RWPE2 (cell line): ENCODE results near the gene DOCK9.

Source experiments
- ATAC-seq: fragments of 200-7000 bp; cut with Tn5 transposase; 3 replicates; pipeline ENCODE4 v1.9.1; 2021; ENCODE audit warnings: low read depth
- DNase-seq: peaks from one replicate; pipeline ENCODE4 v3.0.0-alpha.2; 2020; ENCODE audit warnings: low spot score
- H3K27ac ChIP-seq: fragments of 450-650 bp; 2 replicates; pipeline ENCODE4 v1.5.1; 2017; ENCODE audit warnings: mild to moderate bottlenecking; ENCODE audit not compliant: poor library complexity, severe bottlenecking
- H3K27me3 ChIP-seq: fragments of 250-450 bp; sonication (Bioruptor Pico); 2 replicates; pipeline ENCODE4 v1.5.1; 2021; ENCODE audit warnings: mild to moderate bottlenecking, moderate library complexity; ENCODE audit not compliant: insufficient read depth, poor library complexity, severe bottlenecking
- H3K36me3 ChIP-seq: fragments of 250-450 bp; sonication (Bioruptor Pico); 2 replicates; pipeline ENCODE4 v1.5.1; 2020; ENCODE audit warnings: low read depth, mild to moderate bottlenecking, moderate library complexity
- H3K4me1 ChIP-seq: fragments of 250-450 bp; sonication (Bioruptor Pico); 2 replicates; pipeline ENCODE4 v1.5.1; 2021; ENCODE audit warnings: mild to moderate bottlenecking, moderate library complexity; ENCODE audit not compliant: insufficient read depth, poor library complexity, severe bottlenecking
- H3K4me3 ChIP-seq: fragments of 250-450 bp; sonication (Bioruptor Pico); 2 replicates; pipeline ENCODE4 v1.5.1; 2021; ENCODE audit warnings: mild to moderate bottlenecking, moderate library complexity; ENCODE audit not compliant: severe bottlenecking
- H3K9me3 ChIP-seq: fragments of 250-450 bp; sonication (Bioruptor Pico); 2 replicates; pipeline ENCODE4 v1.5.1; 2021; ENCODE audit warnings: mild to moderate bottlenecking, moderate library complexity; ENCODE audit not compliant: severe bottlenecking
- TF ChIP-seq, protein P1 (sequence below): fragments of 450-650 bp; IDR thresholded peaks from one replicate; pipeline ENCODE4 v1.5.1; 2017; ENCODE audit warnings: mild to moderate bottlenecking, moderate library complexity; ENCODE audit not compliant: poor library complexity, severe bottlenecking

The DOCK9 gene

DNA sequence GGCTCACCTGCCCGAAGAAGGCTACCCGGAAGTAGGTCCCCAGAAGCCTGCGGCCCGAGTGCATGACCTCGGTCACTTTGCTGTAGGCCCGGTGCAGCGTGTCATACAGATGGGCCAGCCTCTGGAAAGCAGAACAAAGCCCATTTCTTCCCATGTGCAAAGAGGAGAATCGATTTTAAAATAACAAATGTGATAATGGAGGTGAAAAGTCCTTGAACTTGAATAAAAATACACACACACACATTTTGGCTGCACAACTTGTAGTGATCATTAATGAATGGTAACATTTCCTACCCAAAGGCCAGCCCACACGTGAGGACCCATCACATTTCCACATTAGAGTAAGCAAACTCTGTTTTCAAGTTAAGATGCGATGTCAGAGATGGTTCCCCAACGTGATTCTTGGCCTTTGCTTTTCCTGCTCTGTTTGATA lies 168.5 kb downstream of the DOCK9 start:
- no peak overlapping the region for H3K27ac ChIP-seq
- no peak overlapping the region for H3K4me3 ChIP-seq
- TF ChIP-seq, protein P1, sequence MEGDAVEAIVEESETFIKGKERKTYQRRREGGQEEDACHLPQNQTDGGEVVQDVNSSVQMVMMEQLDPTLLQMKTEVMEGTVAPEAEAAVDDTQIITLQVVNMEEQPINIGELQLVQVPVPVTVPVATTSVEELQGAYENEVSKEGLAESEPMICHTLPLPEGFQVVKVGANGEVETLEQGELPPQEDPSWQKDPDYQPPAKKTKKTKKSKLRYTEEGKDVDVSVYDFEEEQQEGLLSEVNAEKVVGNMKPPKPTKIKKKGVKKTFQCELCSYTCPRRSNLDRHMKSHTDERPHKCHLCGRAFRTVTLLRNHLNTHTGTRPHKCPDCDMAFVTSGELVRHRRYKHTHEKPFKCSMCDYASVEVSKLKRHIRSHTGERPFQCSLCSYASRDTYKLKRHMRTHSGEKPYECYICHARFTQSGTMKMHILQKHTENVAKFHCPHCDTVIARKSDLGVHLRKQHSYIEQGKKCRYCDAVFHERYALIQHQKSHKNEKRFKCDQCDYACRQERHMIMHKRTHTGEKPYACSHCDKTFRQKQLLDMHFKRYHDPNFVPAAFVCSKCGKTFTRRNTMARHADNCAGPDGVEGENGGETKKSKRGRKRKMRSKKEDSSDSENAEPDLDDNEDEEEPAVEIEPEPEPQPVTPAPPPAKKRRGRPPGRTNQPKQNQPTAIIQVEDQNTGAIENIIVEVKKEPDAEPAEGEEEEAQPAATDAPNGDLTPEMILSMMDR: no peak
- no peaks in the 10 kb centered on the region for H3K27me3 ChIP-seq
- H3K36me3 ChIP-seq: peaks cover 32% of the 10 kb centered on the region
- no peak for DNase-seq
- no peaks in the 10 kb centered on the region for H3K9me3 ChIP-seq
- H3K4me1 ChIP-seq: peaks cover 7% of the 10 kb centered on the region
- ATAC-seq: no peak

DNA sequence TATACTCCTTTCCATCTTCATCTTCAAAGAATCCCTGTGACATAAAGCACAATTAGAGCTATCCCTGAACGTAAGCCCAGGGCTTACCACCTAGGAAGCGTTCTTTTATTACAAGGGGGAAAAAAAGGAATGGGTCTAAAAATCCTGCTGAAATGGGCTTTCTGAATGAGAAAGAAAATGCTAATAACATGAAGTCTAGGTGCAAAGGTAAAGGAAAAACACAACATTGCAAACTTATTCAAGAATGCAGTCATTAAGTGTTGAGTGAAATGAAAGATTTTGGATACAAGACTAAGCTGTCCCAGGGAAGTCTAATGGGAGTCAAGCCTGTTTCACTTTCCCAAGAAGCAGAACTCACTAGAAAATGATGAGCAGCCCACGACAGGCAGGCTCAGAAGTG lies 170.1 kb downstream of the DOCK9 start:
- no peaks in the 10 kb centered on the region for H3K9me3 ChIP-seq
- TF ChIP-seq, protein P1: no peak
- no peak overlapping the region for H3K27ac ChIP-seq
- peaks cover 2% of the 10 kb centered on the region for H3K4me1 ChIP-seq
- peaks cover 32% of the 10 kb centered on the region for H3K36me3 ChIP-seq
- no peak for ATAC-seq
- DNase-seq: no peak
- H3K27me3 ChIP-seq: no peaks in the 10 kb centered on the region
- H3K4me3 ChIP-seq: no peak overlapping the region

DNA sequence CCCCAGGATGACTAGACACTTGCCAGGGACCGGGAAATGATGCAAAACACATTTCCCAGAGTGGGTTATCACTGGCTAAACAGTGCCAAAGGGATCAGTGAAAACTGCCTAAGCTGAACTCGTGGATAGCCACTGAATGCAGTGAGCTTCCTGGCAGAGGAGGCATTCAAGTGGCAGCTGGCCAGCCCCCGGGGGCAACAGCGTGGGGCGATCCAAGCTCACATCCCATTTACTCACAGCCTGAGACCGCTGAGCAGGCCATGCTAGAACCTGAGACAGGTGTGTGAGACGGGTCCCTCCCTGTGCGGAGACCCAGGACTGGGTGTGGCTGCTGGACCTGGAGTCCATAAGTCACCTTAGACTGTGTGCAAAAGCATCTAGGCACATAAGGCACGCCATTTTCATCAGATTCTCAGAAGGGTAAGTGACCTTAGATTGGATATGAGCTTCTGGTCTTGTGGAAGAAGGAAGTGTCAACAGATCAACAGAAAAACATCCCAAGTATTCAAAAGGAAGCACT lies 173.5 kb downstream of the DOCK9 start:
- Histone ChIP-seq H3K27ac (no peak overlapping the region), H3K4me3 (no peak overlapping the region)
- TF ChIP-seq, protein P1: no peak

DNA sequence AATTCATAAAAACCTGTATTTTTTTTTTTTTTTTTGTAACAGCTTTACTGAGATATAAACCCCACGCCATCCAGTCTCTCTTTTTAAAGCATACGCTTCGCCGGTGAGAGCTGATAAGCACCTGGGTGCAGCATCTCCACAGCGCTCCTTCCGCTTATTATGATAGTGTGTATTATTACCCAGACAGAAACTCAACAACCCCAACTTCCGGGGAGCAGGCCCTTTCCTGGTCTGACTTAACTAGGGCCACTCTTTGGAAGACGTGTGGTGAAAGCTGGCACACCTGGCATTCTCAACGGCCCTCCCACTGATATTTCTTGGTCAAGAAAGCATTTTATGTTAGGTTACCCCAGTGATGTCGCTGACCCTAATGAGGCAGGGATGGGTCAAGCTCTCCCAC lies 173.9 kb downstream of the DOCK9 start:
- DNase-seq (no peak), ATAC-seq (no peak)
- TF ChIP-seq, protein P1: no peak
- Histone ChIP-seq H3K4me3 (no peak overlapping the region), H3K9me3 (no peaks in the 10 kb centered on the region), H3K36me3 (peaks cover 44% of the 10 kb centered on the region), H3K27ac (no peak overlapping the region), H3K4me1 (no peaks in the 10 kb centered on the region), H3K27me3 (no peaks in the 10 kb centered on the region)

More for the DNA sequence above, 173.5 kb downstream of the DOCK9 start:
- H3K4me1 ChIP-seq: no peaks in the 10 kb centered on the region
- ATAC-seq (no peak), DNase-seq (no peak)
- no peaks in the 10 kb centered on the region for H3K27me3 ChIP-seq
- H3K9me3 ChIP-seq: no peaks in the 10 kb centered on the region
- peaks cover 39% of the 10 kb centered on the region for H3K36me3 ChIP-seq

DNA sequence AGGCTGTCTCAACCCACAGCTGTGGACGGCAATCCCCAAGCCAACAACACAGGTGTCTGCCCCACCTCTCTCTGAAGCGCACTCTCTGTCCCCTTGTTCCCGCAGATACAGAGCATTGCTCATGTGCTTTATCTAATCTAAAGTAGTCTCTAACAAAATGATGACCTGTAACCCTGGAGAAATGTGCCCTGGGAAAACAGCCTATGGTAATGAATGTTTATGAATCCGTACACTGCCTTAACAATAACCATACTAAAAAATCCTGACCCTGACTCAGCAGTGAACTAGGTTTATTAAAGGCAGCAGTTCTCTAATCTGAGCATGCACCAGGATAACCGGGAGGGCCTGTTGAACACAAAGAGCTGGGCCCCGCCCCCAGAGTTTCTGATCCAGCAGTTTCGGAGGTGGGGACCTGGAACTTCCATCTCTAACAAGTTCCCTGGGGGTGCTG lies 174.7 kb downstream of the DOCK9 start:
- DNase-seq: no peak
- Histone ChIP-seq H3K4me3 (no peak overlapping the region), H3K27me3 (no peaks in the 10 kb centered on the region), H3K27ac (no peak overlapping the region), H3K36me3 (peaks cover 42% of the 10 kb centered on the region), H3K9me3 (no peaks in the 10 kb centered on the region), H3K4me1 (no peaks in the 10 kb centered on the region)
- TF ChIP-seq, protein P1: no peak
- no peak for ATAC-seq
